HepG2 (cell line): ENCODE results near the gene RSBN1L. TPM values are rescaled to one million over a fixed set of nuclear protein-coding genes. Genes with fewer than 3 reads are reported as not detected.

Experiments
- ARID5B ChIP-seq: IDR thresholded peaks from 2 replicates; pipeline ENCODE4 v1.4.0; 2020; ENCODE audit warnings: mild to moderate bottlenecking, missing genetic modification reagents
- DBP ChIP-seq: sonication (generic); formaldehyde crosslinking; IDR thresholded peaks from 2 replicates; pipeline ENCODE4 v1.4.0; 2020; ENCODE audit warnings: missing genetic modification reagents; ENCODE audit errors: not compliant biosample characterization
- ELK4 ChIP-seq: sonication (generic); formaldehyde crosslinking; IDR thresholded peaks from 2 replicates; pipeline ENCODE4 v1.9.0; 2021; ENCODE audit warnings: missing genetic modification reagents, borderline replicate concordance
- FOXO1 ChIP-seq: sonication (generic); formaldehyde crosslinking; IDR thresholded peaks from 2 replicates; pipeline ENCODE4 v1.4.0; 2020; ENCODE audit warnings: missing genetic modification reagents
- POLR2G ChIP-seq: fragments of 200-400 bp; formaldehyde crosslinking; IDR thresholded peaks from 2 replicates; pipeline ENCODE4 v1.6.1; 2018; ENCODE audit warnings: mild to moderate bottlenecking, low read depth, low read length, moderate library complexity
- SMC3 ChIP-seq: IDR thresholded peaks from 2 replicates; pipeline ENCODE4 v1.6.1; 2011; ENCODE audit warnings: low read length, improper control_type of control experiment
- YEATS4 ChIP-seq: sonication (generic); formaldehyde crosslinking; IDR thresholded peaks from 2 replicates; pipeline ENCODE4 v1.4.0; 2020; ENCODE audit warnings: missing genetic modification reagents, borderline replicate concordance
- polyA plus RNA-seq, 8 experiments: library from polyadenylated mRNA; depleted of rRNA in 3 of 8; stranded (reverse) in 7 of 8; unstranded in 1 of 8; fragments of >200 nt; fragmentation: Illumina TruSeq in 4 of 8; extraction: Trizol in 4 of 8; gene quantifications; 2 replicates each; pipeline versions ENCODE4 v1.2.1 to v1.2.3, GENCODE V29; 2011 to 2016; ENCODE audit warnings: low read depth in 4 of 8, missing spikeins in 1 of 8, mixed read lengths in 1 of 8; ENCODE audit not compliant: insufficient read depth in 1 of 8
- total RNA-seq, 5 experiments: library from RNA; depleted of rRNA; stranded (reverse); fragments of >200 nt; fragmentation: Illumina TruSeq; extraction: Trizol; gene quantifications; 2 replicates each; pipeline ENCODE4 v1.2.3, GENCODE V29; 2016; ENCODE audit warnings: low read depth in 1 of 5

RSBN1L gene
- total and polyA plus RNA-seq, 2 of the 13 experiments (the other 11 are each of a cell fraction or from before 2014, with no cell fraction given) = 7.7 to 21.3 TPM

GRCh38 chr7:77714195-77714594 is 17.9 kb downstream of the RSBN1L start (continued):
- TF ChIP-seq ELK4 (CRISPR knock-in tag) = no peak
- no peak for TF ChIP-seq ARID5B (CRISPR knock-in tag)
- TF ChIP-seq POLR2G = no peak
- TF ChIP-seq FOXO1 (CRISPR knock-in tag) = no peak
- TF ChIP-seq YEATS4 (CRISPR knock-in tag) = no peak
- no peak for TF ChIP-seq SMC3
- TF ChIP-seq DBP (CRISPR knock-in tag) = no peak
- TF ChIP-seq, all 625 proteins: peak for 0
